ENCODE results near the gene C19orf38. TPM values are rescaled to one million over a fixed set of nuclear protein-coding genes. Genes with fewer than 3 reads are reported as not detected.

The C19orf38 gene
- total and polyA plus RNA-seq, 4 donors = 0.90 to 2.0 (median 1.6) TPM

DNA sequence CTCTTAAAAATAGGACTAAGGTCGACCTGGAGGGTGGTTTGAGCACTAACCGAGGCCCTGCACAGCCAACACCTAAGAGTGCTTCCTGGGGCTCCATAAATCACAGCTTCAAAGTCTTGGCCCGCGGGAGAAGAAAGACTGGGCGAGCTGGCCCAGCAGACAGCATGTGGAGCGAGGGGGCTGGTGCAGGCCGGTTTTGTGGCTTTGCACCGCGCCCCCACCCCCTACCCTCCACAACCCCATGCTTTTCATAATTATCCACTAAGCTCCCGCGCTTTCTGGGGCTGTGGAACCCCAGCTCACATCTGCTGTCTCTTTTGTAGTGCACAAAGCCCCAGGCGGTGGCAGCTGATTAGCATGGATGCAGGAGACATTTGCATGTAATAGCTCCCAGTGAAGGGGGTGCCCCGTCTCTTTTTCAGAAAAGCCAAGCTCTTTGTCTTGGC is 40.2 kb downstream of the C19orf38 start:
- no peaks in the 10 kb centered on the region for H3K27me3 ChIP-seq (ENCODE audit: control insufficient read depth in 1 of 2, insufficient read depth in 2 of 2, low read length in 1 of 2)
- ATAC-seq (ENCODE audit: low FRiP score) (no peak), DNase-seq (no peak)
- no peaks in the 10 kb centered on the region for H3K36me3 ChIP-seq (ENCODE audit: control insufficient read depth in 1 of 2, insufficient read depth in 2 of 2, low read length in 1 of 2)
- H3K4me1 ChIP-seq (ENCODE audit: control insufficient read depth in 1 of 2, insufficient read depth in 2 of 2, low read length in 2 of 2) = no peaks in the 10 kb centered on the region
- 58 to 70% methylated on average over 13 of the region's 13 CpGs for WGBS, 2 donors
- no peaks in the 10 kb centered on the region for H3K9me3 ChIP-seq (ENCODE audit: control insufficient read depth, low read length)
- H3K4me3 ChIP-seq (ENCODE audit: low read length in 2 of 2) = no peak overlapping the region
- intact Hi-C loops (cut with DNase I) = no loop called here
- H3K27ac ChIP-seq (ENCODE audit: low read depth in 1 of 2, low read length in 2 of 2) = no peak overlapping the region

- 90 to 97% methylated on average over 4 of the region's 4 CpGs for WGBS, 2 donors
- Histone ChIP-seq H3K4me1 (ENCODE audit: control insufficient read depth in 1 of 2, insufficient read depth in 2 of 2, low read length in 2 of 2) (no peaks in the 10 kb centered on the region), H3K36me3 (ENCODE audit: control insufficient read depth in 1 of 2, insufficient read depth in 2 of 2, low read length in 1 of 2) (no peaks in the 10 kb centered on the region), H3K4me3 (ENCODE audit: low read length in 2 of 2) (no peak overlapping the region), H3K27ac (ENCODE audit: low read depth in 1 of 2, low read length in 2 of 2) (no peak overlapping the region), H3K9me3 (ENCODE audit: control insufficient read depth, low read length) (no peaks in the 10 kb centered on the region), H3K27me3 (ENCODE audit: control insufficient read depth in 1 of 2, insufficient read depth in 2 of 2, low read length in 1 of 2) (no peaks in the 10 kb centered on the region)
- DNase-seq = no peak
- ATAC-seq (ENCODE audit: low FRiP score) = no peak
- intact Hi-C loops (cut with DNase I) = no loop called here
Observed at GRCh38 chr19:10889880-10890279, 41.7 kb downstream of the C19orf38 start.

- Histone ChIP-seq H3K27me3 (ENCODE audit: control insufficient read depth in 1 of 2, insufficient read depth in 2 of 2, low read length in 1 of 2) (no peaks in the 10 kb centered on the region), H3K9me3 (ENCODE audit: control insufficient read depth, low read length) (no peaks in the 10 kb centered on the region), H3K4me3 (ENCODE audit: low read length in 2 of 2) (no peak overlapping the region), H3K36me3 (ENCODE audit: control insufficient read depth in 1 of 2, insufficient read depth in 2 of 2, low read length in 1 of 2) (no peaks in the 10 kb centered on the region), H3K27ac (ENCODE audit: low read depth in 1 of 2, low read length in 2 of 2) (no peak overlapping the region), H3K4me1 (ENCODE audit: control insufficient read depth in 1 of 2, insufficient read depth in 2 of 2, low read length in 2 of 2) (no peaks in the 10 kb centered on the region)
- DNase-seq (no peak), ATAC-seq (ENCODE audit: low FRiP score) (peak; percentile 37)
- intact Hi-C loops (cut with DNase I) = no loop called here
- 64 to 69% methylated on average over 21 of the region's 21 CpGs for WGBS, 2 donors
Observed at GRCh38 chr19:10891405-10892086, 43.3 kb downstream of the C19orf38 start.

- H3K27me3 ChIP-seq (ENCODE audit: control insufficient read depth in 1 of 2, insufficient read depth in 2 of 2, low read length in 1 of 2) = no peaks in the 10 kb centered on the region
- ATAC-seq (ENCODE audit: low FRiP score) (no peak), DNase-seq (no peak)
- no peak overlapping the region for H3K27ac ChIP-seq (ENCODE audit: low read depth in 1 of 2, low read length in 2 of 2)
- H3K4me3 ChIP-seq (ENCODE audit: low read length in 2 of 2) = no peak overlapping the region
- WGBS, 2 donors = 84 to 85% methylated on average over 13 of the region's 13 CpGs
- no peaks in the 10 kb centered on the region for H3K4me1 ChIP-seq (ENCODE audit: control insufficient read depth in 1 of 2, insufficient read depth in 2 of 2, low read length in 2 of 2)
- H3K9me3 ChIP-seq (ENCODE audit: control insufficient read depth, low read length) = no peaks in the 10 kb centered on the region
- intact Hi-C loops (cut with DNase I) = no loop called here
- H3K36me3 ChIP-seq (ENCODE audit: control insufficient read depth in 1 of 2, insufficient read depth in 2 of 2, low read length in 1 of 2) = no peaks in the 10 kb centered on the region
Observed at GRCh38 chr19:10892256-10892655, 44.0 kb downstream of the C19orf38 start.

GRCh38 chr19:10894911-10895213 is 46.6 kb downstream of the C19orf38 start:
- ATAC-seq (ENCODE audit: low FRiP score) (no peak), DNase-seq (no peak)
- Histone ChIP-seq H3K4me3 (ENCODE audit: low read length in 2 of 2) (no peak overlapping the region), H3K27me3 (ENCODE audit: control insufficient read depth in 1 of 2, insufficient read depth in 2 of 2, low read length in 1 of 2) (no peaks in the 10 kb centered on the region), H3K36me3 (ENCODE audit: control insufficient read depth in 1 of 2, insufficient read depth in 2 of 2, low read length in 1 of 2) (no peaks in the 10 kb centered on the region), H3K4me1 (ENCODE audit: control insufficient read depth in 1 of 2, insufficient read depth in 2 of 2, low read length in 2 of 2) (no peaks in the 10 kb centered on the region), H3K27ac (ENCODE audit: low read depth in 1 of 2, low read length in 2 of 2) (no peak overlapping the region), H3K9me3 (ENCODE audit: control insufficient read depth, low read length) (no peaks in the 10 kb centered on the region)
- intact Hi-C loops (cut with DNase I) = no loop called here
- 91 to 94% methylated on average over 7 of the region's 7 CpGs for WGBS, 2 donors

DNA sequence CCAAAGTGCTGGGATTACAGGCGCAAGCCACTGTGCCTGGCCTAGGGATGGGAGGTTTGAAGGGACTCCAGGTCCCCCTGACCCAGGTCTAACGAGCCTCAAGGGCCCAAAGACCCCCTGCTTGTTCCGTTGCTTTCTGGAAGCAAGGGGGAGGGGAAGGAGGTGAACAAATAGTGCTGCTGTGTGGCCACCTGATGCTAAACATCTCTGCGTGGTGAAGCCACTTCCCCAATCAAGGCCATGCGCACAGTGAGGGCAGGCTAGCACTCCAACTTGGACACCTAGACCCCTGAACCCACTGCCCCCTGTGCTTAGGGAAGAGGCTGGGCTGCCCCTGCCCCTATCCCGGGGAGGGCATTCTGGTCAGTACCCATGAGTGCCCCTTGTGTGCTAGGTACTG is 47.1 kb downstream of the C19orf38 start:
- no peak overlapping the region for H3K4me3 ChIP-seq (ENCODE audit: low read length in 2 of 2)
- no peaks in the 10 kb centered on the region for H3K4me1 ChIP-seq (ENCODE audit: control insufficient read depth in 1 of 2, insufficient read depth in 2 of 2, low read length in 2 of 2)
- H3K36me3 ChIP-seq (ENCODE audit: control insufficient read depth in 1 of 2, insufficient read depth in 2 of 2, low read length in 1 of 2) = no peaks in the 10 kb centered on the region
- DNase-seq = no peak
- H3K27ac ChIP-seq (ENCODE audit: low read depth in 1 of 2, low read length in 2 of 2) = no peak overlapping the region
- no peak for ATAC-seq (ENCODE audit: low FRiP score)
- H3K9me3 ChIP-seq (ENCODE audit: control insufficient read depth, low read length) = no peaks in the 10 kb centered on the region
- WGBS, 2 donors = 87 to 92% methylated on average over 6 of the region's 6 CpGs
- no peaks in the 10 kb centered on the region for H3K27me3 ChIP-seq (ENCODE audit: control insufficient read depth in 1 of 2, insufficient read depth in 2 of 2, low read length in 1 of 2)
- intact Hi-C loops (cut with DNase I) = no loop called here

DNA sequence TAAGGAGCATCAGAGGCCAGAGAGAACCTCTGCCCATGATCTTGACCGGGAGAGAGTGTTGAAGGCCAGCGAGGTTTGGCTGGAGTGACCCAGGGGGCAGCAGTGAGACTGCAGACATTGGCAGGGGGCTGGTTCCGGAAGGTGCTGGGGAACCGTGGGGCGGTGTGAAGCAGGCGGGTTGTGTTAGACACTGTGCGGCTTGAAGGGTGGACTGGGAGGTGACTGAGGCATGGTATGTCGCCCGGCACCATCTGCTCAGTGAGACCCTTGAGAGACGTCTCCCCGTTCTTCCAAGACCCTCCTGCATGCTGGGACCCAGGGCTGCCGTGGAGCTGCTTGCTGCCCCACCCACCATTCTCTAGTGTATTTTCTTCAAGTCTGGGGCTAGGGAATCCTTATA is 47.7 kb downstream of the C19orf38 start:
- DNase-seq (no peak), ATAC-seq (ENCODE audit: low FRiP score) (no peak)
- Histone ChIP-seq H3K36me3 (ENCODE audit: control insufficient read depth in 1 of 2, insufficient read depth in 2 of 2, low read length in 1 of 2) (no peaks in the 10 kb centered on the region), H3K4me3 (ENCODE audit: low read length in 2 of 2) (no peak overlapping the region), H3K9me3 (ENCODE audit: control insufficient read depth, low read length) (no peaks in the 10 kb centered on the region), H3K27me3 (ENCODE audit: control insufficient read depth in 1 of 2, insufficient read depth in 2 of 2, low read length in 1 of 2) (no peaks in the 10 kb centered on the region), H3K27ac (ENCODE audit: low read depth in 1 of 2, low read length in 2 of 2) (no peak overlapping the region), H3K4me1 (ENCODE audit: control insufficient read depth in 1 of 2, insufficient read depth in 2 of 2, low read length in 2 of 2) (no peaks in the 10 kb centered on the region)
- 87 to 88% methylated on average over 12 of the region's 12 CpGs for WGBS, 2 donors
- intact Hi-C loops (cut with DNase I) = no loop called here

DNA sequence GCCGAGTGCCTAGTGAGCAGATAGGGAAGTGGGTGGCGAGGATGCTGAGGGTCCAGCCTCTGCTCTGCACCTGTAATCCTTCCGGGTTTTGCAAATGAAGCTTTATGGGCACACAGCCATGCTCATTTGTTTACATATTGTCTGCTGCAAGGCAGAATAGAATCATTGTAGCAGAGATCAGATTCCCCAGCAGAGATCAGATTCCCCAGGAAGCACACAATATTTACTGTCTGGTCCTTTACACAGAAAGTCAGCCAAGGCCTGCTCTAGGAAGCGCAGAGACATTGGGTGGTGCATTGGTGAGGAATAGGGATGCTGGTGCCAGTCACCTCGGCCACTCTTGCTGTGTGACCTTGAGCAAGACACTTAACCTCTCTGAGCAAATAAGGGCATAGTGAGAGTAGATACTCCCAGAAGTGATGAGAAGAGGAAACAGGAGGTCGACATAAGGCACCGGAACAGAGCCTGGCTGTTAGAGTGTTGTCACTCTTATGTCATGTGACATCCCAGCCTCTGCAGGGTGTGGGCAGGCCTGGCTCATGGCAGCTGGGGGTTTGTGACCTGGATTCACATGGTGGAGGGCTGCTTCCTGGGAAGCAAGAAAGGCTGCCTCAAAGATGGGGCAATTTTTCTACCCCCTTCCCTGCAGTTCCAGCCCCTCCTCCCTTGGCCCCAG is 48.8 kb downstream of the C19orf38 start:
- DNase-seq (no peak), ATAC-seq (ENCODE audit: low FRiP score) (no peak)
- intact Hi-C loops (cut with DNase I) = no loop called here
- Histone ChIP-seq H3K9me3 (ENCODE audit: control insufficient read depth, low read length) (no peaks in the 10 kb centered on the region), H3K27ac (ENCODE audit: low read depth in 1 of 2, low read length in 2 of 2) (no peak overlapping the region), H3K27me3 (ENCODE audit: control insufficient read depth in 1 of 2, insufficient read depth in 2 of 2, low read length in 1 of 2) (no peaks in the 10 kb centered on the region), H3K4me1 (ENCODE audit: control insufficient read depth in 1 of 2, insufficient read depth in 2 of 2, low read length in 2 of 2) (no peaks in the 10 kb centered on the region), H3K4me3 (ENCODE audit: low read length in 2 of 2) (no peak overlapping the region), H3K36me3 (ENCODE audit: control insufficient read depth in 1 of 2, insufficient read depth in 2 of 2, low read length in 1 of 2) (no peaks in the 10 kb centered on the region)
- WGBS, 2 donors = 76% methylated on average over 7 of the region's 7 CpGs

GRCh38 chr19:10898633-10899032 is 50.4 kb downstream of the C19orf38 start:
- H3K4me1 ChIP-seq (ENCODE audit: control insufficient read depth in 1 of 2, insufficient read depth in 2 of 2, low read length in 2 of 2) = no peaks in the 10 kb centered on the region
- no peak overlapping the region for H3K4me3 ChIP-seq (ENCODE audit: low read length in 2 of 2)
- no peak overlapping the region for H3K27ac ChIP-seq (ENCODE audit: low read depth in 1 of 2, low read length in 2 of 2)
- H3K36me3 ChIP-seq (ENCODE audit: control insufficient read depth in 1 of 2, insufficient read depth in 2 of 2, low read length in 1 of 2) = no peaks in the 10 kb centered on the region
- no peaks in the 10 kb centered on the region for H3K27me3 ChIP-seq (ENCODE audit: control insufficient read depth in 1 of 2, insufficient read depth in 2 of 2, low read length in 1 of 2)
- no peak for ATAC-seq (ENCODE audit: low FRiP score)
- 62 to 66% methylated on average over 10 of the region's 10 CpGs for WGBS, 2 donors
- no peak for DNase-seq
- intact Hi-C loops (cut with DNase I) = no loop called here
- no peaks in the 10 kb centered on the region for H3K9me3 ChIP-seq (ENCODE audit: control insufficient read depth, low read length)

Measured in aorta (tissue), 5 donors.